ENCODE results near the gene BHLHE23. TPM values are rescaled to one million over a fixed set of nuclear protein-coding genes. Genes with fewer than 3 reads are reported as not detected.

BHLHE23 gene
- total RNA-seq, 1 donor from 2014 or later: not detected

DNA sequence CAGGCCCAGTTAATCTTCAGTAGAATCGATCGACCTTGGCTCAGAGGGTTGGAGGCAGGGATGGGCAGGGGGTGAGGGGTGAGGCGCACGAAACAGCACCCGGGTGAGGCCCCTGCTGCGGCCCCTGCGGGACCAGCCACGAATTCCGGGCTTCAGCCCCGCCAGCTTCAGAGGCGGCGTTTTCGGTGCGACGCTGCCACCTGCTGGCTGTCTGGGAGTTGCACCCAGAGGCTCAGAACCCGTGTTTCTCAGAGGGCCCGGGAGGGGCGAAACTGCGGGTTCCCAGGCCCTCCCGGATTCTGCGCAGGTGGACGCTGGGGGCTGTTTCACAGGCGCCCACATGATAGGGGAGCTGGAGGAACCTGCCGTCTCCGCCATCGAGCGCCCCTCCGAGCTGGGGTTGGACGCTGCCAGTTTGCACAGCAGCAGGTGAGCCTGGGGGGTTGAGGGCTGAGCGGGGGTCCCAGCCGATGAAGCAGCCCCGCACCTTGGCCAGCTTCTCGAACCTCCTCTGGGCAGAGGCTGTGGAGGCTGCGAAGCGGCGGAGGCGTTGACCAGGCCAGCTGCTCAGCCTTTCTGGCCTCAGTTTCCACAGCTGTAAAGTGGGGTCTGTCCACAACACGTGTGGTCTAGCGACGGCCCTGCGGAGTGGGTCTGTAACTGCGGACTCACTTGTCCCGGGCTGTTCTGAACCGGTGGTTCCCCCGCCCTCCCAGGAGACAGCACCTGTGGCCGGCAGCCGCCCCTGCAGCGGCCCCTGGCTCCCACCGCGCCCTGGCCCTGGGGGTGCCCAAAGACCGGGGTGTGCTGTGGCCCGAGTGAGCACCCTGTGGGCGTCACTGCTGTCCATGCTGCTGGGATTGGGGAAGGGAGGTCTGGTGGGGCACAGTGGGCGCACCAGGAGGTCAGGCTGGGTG, 2.5 kb upstream of the BHLHE23 start:
- intact Hi-C loops (cut with DNase I): loop anchor here (5.0 kb wide), 1 partner anchor 107 kb away; no protein-coding TSS in a partner anchor
- Histone ChIP-seq H3K36me3 (no peaks in the 10 kb centered on the region), H3K4me1 (peaks cover 35% of the 10 kb centered on the region), H3K9me3 (no peaks in the 10 kb centered on the region), H3K27me3 (peaks cover 27% of the 10 kb centered on the region), H3K27ac (no peak overlapping the region), H3K4me3 (no peak overlapping the region)
- DNase-seq (ENCODE audit: extremely low spot score in 2 of 2): no peak
- TF ChIP-seq POLR2A (IDR thresholded peaks at IDR 0.05) (no peak), POLR2AphosphoS5 (IDR thresholded peaks at IDR 0.05; ENCODE audit: insufficient read depth in 1 of 2, low read depth in 1 of 2) (peak in 1 of 2 donors; percentile 14)
- TF ChIP-seq, protein P1, sequence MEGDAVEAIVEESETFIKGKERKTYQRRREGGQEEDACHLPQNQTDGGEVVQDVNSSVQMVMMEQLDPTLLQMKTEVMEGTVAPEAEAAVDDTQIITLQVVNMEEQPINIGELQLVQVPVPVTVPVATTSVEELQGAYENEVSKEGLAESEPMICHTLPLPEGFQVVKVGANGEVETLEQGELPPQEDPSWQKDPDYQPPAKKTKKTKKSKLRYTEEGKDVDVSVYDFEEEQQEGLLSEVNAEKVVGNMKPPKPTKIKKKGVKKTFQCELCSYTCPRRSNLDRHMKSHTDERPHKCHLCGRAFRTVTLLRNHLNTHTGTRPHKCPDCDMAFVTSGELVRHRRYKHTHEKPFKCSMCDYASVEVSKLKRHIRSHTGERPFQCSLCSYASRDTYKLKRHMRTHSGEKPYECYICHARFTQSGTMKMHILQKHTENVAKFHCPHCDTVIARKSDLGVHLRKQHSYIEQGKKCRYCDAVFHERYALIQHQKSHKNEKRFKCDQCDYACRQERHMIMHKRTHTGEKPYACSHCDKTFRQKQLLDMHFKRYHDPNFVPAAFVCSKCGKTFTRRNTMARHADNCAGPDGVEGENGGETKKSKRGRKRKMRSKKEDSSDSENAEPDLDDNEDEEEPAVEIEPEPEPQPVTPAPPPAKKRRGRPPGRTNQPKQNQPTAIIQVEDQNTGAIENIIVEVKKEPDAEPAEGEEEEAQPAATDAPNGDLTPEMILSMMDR (IDR thresholded peaks at IDR 0.05): peak; percentile 82 to 91 (median 90)

DNA sequence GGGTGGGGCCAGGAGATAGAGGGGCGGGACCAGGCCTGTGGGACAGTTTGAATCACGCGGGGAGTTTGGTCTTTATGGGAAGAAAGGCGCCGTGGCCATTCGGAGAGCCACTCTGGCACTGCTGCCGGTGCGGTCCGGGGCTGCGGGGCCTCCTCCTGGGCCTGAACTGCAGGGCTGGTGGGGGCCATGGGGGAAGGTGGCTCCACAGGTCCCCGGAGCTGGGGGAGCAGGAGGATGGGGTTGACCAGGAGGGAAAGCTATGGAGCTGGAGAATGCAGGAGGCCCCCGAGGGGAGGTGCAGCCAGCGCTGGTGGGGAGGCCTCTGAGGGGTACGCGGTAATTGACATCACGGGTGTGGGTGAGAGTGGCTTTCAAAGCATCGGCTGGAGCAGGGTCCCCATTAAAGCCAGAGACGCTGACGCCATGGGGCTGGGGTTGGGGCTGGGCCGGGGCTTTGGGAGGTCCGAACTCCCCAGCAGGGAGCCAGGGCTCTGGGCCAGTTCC, 1.8 kb upstream of the BHLHE23 start:
- Histone ChIP-seq H3K27ac (no peak overlapping the region), H3K27me3 (peaks cover 27% of the 10 kb centered on the region), H3K4me1 (peaks cover 35% of the 10 kb centered on the region), H3K36me3 (no peaks in the 10 kb centered on the region), H3K4me3 (no peak overlapping the region), H3K9me3 (no peaks in the 10 kb centered on the region)
- TF ChIP-seq POLR2AphosphoS5 (IDR thresholded peaks at IDR 0.05; ENCODE audit: insufficient read depth in 1 of 2, low read depth in 1 of 2): no peak
- no peak for TF ChIP-seq POLR2A (IDR thresholded peaks at IDR 0.05)
- TF ChIP-seq, protein P1 (IDR thresholded peaks at IDR 0.05): no peak
- intact Hi-C loops (cut with DNase I): loop anchor here (5.0 kb wide), 1 partner anchor 106 kb away; no protein-coding TSS in a partner anchor
- no peak for DNase-seq (ENCODE audit: extremely low spot score in 2 of 2)

DNA sequence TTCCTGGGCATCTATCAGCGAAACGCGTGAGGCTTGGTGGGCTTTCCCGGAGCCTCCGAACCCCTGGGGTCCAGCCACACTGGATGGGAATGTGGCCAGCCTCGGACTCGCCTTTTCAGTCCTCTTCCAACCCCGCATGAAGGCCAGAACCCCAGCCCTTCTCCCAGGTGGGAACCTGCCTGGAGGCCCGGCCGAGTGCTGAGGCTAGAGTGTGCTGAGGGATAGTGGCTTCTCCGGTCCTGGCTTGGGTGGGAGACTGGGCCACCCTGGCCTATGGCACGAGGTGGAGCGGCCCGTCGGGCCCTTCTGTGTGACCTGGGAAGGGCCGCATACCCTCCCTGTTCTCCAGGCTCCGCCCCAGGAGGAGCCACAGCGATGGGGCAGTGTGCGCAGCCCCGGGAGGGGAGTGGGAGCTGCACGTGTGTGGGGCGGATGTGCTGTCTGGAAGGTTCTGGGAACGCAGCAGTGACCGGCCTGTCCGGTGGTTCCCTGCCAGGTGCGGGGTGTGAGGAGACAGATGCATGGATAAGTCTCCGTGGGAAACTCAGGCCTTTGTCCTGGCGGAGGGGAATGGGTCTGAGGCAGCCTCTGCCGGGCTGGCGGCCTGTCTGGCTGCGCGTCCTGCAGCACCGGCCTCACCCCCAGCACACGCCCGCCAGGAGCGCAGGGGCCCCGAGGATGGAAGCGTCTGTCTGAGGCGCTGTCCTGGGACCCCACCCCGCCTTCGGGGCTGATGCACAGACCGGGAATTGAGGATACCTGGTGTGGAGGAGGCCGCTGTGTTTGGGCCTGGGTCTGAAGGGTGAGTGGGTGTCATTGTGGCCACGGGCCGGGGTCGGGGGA, 1.1 kb upstream of the BHLHE23 start:
- intact Hi-C loops (cut with DNase I): loop anchor here (5.0 kb wide), 1 partner anchor 106 kb away; no protein-coding TSS in a partner anchor
- no peak for TF ChIP-seq POLR2AphosphoS5 (IDR thresholded peaks at IDR 0.05; ENCODE audit: insufficient read depth in 1 of 2, low read depth in 1 of 2)
- TF ChIP-seq, protein P1 (IDR thresholded peaks at IDR 0.05): no peak
- TF ChIP-seq POLR2A (IDR thresholded peaks at IDR 0.05): no peak
- H3K27me3 ChIP-seq: peaks cover 27% of the 10 kb centered on the region
- H3K9me3 ChIP-seq: no peaks in the 10 kb centered on the region
- no peak for DNase-seq (ENCODE audit: extremely low spot score in 2 of 2)
- H3K4me1 ChIP-seq: peaks cover 35% of the 10 kb centered on the region
- H3K4me3 ChIP-seq: no peak overlapping the region
- H3K36me3 ChIP-seq: no peaks in the 10 kb centered on the region
- H3K27ac ChIP-seq: no peak overlapping the region

DNA sequence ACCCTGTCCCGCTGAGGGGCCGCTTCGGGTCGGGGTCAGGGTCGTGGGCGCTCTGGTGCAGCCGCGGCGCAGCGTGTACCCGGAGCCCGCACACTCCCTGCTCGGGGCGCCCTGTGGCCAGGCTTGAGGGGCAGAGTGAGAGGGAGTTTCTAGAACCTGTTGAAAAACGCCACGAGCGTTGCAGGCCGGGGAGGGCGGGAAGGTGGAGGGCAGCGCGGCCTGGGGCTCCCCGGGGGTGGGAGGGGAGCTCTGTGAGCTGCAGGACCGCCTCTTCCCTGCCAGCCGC, 539 bp upstream of the BHLHE23 start:
- intact Hi-C loops (cut with DNase I): loop anchor here (5.0 kb wide), 1 partner anchor 105 kb away; no protein-coding TSS in a partner anchor
- no peaks in the 10 kb centered on the region for H3K9me3 ChIP-seq
- peaks cover 27% of the 10 kb centered on the region for H3K27me3 ChIP-seq
- H3K4me1 ChIP-seq: peaks cover 35% of the 10 kb centered on the region
- H3K27ac ChIP-seq: no peak overlapping the region
- TF ChIP-seq POLR2A (IDR thresholded peaks at IDR 0.05) (no peak), POLR2AphosphoS5 (IDR thresholded peaks at IDR 0.05; ENCODE audit: insufficient read depth in 1 of 2, low read depth in 1 of 2) (no peak)
- TF ChIP-seq, protein P1 (IDR thresholded peaks at IDR 0.05): no peak
- peak overlapping the region in 1 of 2 donors; percentile 27 for H3K4me3 ChIP-seq
- no peak for DNase-seq (ENCODE audit: extremely low spot score in 2 of 2)
- H3K36me3 ChIP-seq: no peaks in the 10 kb centered on the region

Data from vagina (tissue), 2 donors.